DMS 273 (cell line): ENCODE data around the gene PLCH1.

ENCODE experiments used
- DNase-seq: peaks from one replicate; lab custom pipeline; 2025; ENCODE audit not compliant: unreplicated experiment; lab: John Stamatoyannopoulos, UW

The PLCH1 gene

DNA sequence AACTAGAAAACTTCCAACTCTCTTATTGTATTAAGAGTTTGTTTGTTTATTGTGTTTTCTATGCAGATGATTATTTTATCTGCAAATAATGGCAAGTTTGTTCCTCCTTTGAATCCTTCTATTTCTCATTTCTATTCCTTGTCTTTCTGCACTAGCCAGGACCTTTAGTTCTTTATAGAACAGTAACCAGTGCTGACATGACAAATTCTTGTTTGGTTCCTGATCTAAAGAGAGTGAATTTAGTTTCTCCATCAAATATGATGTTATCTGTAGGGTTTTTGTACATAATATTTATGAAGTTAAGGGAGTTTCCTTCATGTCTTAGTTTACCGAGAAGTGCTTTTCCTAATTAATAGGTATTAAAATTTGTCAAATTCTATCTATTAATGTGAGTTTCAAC, 350.6 kb downstream of the PLCH1 start:
- DNase-seq = no peak

- no peak for DNase-seq
Observed at GRCh38 chr3:155393316-155393715, 351.6 kb downstream of the PLCH1 start.

GRCh38 chr3:155392138-155392537, 352.7 kb downstream of the PLCH1 start:
- DNase-seq = no peak

DNA sequence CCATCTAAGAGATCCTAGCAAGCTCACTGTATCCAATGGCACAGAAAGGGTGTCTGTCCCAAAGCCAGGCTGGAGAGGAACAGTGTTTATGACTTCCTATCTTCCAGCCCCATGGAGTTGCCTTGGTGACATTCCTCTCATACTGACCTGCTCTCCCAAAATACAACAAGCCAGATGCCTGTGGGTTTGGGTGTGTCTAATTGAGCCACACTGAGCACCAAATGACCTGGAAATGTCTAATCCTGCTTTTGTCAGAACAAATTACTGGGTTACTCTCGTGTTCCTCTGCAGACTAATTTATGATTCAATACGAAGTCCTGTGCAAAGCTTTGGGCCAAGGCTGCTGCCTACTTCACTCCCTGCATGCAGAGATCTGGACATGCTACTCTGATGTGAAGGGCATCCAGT, 353.3 kb downstream of the PLCH1 start:
- DNase-seq = peak; percentile 42

DNA sequence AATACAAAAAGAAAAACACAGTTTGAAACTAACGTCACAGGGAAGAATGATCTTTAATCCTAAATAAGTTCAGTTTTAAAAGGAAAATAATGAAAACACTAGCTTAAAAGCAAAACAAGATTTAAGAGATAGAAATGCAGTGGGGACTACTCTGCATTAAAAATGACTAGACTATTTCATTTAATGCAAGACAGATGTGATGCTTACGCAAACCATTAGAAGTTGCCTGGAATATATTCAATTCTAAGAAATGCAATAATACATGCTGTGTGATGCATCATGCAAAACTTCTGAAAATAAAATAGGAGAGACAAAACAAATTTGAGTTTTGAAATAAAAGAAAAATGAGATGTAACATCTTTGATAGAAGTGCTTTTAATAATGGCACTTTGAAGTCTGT, 353.8 kb downstream of the PLCH1 start:
- DNase-seq = no peak

DNA sequence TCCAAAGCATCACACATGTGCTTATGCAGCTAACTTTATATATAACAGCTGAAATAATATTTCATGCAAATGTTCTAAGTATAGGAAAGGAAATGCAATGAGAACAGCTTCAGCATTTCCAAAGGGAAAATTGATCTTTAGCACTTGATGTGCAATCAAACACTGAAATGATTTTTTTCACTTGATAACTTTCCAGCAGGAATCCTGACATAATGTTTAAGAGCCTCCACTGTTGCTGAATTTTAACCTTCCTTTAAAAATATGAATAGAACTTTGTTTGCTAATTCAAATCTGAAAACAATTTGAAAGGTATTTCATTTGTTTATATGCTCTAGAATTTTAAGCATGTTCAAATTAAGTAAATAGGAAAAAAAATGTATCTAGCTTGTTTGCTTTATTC, 354.5 kb downstream of the PLCH1 start:
- no peak for DNase-seq

DNA sequence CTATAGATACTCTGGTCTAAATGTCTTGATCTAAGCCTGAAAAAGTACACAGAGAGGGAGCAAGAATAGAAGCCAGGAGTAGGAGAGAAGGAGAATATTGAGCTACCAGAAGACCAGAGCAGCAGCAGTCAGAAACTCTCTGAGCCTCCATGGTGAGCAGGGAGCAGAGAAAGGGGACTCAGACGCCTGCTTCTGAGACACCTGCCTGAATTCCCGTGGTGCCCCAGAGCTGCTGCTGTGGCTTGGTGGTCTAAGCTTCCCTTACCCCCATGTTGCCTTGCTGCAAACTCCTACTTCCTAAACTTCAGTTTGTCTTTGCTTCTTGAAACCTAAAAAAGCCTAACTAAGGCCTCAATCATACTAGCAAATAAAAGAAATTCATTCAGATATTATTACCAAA, 356.5 kb downstream of the PLCH1 start:
- DNase-seq = no peak

GRCh38 chr3:155387571-155387970, 357.3 kb downstream of the PLCH1 start:
- peak; percentile 31 for DNase-seq

DNA sequence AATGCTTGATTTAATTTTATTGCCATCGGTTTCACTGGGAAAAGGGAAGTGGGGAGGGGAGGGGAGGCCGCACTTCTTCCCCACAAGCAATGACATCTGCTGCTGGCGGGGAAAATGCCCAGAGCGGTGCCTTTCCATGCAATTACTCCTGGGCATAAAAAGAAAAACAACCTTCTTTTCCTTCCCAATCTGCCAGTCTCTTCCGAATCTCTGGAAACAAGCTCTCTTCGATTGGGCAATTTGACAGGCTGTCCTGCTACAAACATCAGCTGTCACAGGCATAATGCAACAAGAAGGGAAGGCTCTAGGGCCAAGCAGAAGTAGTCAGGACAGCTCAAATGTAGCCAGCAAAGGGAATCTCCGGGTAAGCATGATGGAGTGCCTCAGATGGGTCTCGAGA, 358.0 kb downstream of the PLCH1 start:
- DNase-seq = peak; percentile 90

- DNase-seq = peak; percentile 51
Observed at GRCh38 chr3:155385896-155386625, 358.8 kb downstream of the PLCH1 start.

DNA sequence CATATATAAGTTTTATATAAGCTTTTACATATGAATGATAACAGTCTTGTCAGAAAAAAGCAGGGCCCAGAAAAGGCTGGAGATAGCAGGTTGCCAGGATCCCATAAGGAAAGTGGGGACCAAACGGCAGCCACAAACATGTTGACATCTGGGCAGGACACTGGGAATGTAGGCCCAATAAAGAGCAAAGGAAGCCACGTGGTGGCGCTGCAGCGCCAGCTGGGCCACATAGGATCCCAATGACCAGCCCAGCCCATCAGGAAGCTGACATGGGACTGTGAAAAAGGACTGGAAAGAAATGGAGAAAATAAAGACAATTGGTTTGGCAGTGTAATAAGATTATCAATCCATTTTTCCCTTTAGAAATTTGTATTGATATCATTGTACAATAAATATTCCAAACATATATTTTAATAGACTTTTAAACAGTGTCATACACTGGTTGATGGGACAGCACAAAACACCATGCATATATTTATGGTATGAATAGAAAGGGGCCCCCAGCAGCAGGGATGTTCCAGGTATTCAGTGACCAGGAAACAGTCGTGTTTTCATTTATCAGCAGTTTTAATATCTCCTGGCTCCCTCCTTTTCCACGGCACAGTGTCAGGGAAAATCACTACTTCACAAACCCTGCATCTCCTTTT, 362.4 kb downstream of the PLCH1 start:
- peak; percentile 95 for DNase-seq

DNA sequence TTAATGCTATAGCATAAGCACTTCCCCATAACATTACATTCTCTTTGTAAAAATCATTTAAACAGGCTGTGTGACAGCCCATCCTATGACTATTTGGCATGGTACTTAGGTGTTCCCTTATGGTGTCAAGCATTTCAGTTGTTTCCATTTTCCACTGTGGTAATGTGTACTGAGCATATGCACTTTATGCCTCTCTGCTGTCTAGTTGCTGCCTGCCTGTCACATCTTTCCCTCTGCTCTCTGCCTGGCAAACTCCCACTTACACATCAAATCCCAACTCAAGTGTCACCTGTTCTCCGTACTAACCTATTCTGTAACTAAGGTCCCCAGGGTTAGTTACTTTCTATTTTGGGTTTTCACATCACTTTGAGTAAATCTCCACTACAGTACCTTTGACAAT, 367.0 kb downstream of the PLCH1 start:
- DNase-seq = no peak

DNA sequence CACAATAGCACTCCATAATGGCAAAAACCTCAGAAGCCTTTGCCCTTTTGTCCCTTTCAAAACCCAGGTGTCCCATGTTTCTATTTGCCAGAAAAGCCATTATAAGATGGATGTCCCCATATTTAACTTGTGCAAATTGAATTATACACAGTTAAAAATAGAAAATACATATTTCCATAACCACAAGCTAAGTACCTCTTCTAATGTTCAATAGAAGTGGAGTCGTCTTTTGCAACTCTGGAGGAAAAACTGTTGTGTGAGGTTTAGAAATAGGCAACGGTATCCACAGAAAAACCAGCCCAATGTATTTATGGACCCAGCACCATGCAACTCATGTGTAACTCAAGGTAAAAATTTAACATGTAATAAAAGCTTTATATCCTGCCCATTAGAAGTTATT, 367.8 kb downstream of the PLCH1 start:
- no peak for DNase-seq

GRCh38 chr3:155372281-155372680, 372.6 kb downstream of the PLCH1 start:
- DNase-seq = no peak

GRCh38 chr3:155370764-155371503, 373.9 kb downstream of the PLCH1 start:
- DNase-seq = no peak

DNA sequence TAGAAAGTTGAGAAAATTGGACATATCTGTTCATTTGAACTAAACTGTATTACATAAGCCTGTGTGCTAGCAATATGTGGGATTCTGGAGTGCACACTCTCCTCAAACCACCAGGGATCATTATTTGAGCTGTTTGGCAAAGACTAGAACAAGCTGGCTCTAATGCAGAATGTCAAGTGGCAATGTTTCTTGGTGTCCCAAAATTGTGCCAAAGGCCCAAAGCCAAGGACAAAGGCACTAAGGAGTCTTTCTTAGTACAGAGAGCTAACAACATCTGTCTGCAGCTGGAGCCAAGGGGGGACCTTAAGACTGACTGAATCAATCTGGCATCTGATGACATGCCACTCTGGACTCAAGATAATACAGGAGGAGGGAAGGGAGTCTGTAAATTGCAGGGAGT, 374.7 kb downstream of the PLCH1 start:
- peak; percentile 11 for DNase-seq

DNA sequence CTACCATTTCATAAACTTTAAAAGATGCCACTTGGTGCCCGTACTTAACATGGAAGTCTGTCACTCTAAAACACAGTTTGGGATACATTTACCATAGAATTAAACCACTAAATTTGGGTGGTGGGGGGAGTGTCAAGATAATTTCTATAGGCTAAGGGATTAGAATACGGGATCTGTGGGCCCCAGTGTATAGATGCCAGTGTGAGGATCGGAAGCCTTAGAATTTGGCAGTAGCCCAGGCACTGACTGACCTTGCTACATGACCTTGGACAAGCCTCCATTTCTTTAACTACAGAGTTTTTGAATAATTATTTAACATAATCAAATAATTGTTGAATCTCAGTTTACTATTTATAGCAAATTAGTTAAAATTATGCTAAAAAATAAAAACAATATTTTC, 375.1 kb downstream of the PLCH1 start:
- DNase-seq = no peak

DNA sequence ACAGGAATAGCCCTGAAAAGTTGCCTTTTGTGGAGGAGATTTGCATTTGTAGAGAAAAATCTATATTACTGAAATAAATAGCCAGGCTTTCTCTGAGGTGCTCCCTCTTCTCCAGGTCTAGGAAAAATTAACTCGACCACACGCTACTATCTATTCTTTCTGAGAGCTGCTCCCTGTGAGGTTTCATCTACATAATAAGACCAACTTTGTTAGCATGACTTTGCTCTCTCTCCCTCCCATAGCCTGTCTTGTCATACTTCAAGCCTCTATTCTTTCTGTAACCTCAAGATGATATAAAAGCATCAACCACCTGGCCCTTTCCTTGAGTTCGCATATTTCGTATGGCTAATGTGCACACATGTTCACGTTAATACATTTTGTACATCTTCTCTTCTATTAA, 375.6 kb downstream of the PLCH1 start:
- no peak for DNase-seq

- no peak for DNase-seq
Observed at GRCh38 chr3:155368786-155369185, 376.1 kb downstream of the PLCH1 start.

DNA sequence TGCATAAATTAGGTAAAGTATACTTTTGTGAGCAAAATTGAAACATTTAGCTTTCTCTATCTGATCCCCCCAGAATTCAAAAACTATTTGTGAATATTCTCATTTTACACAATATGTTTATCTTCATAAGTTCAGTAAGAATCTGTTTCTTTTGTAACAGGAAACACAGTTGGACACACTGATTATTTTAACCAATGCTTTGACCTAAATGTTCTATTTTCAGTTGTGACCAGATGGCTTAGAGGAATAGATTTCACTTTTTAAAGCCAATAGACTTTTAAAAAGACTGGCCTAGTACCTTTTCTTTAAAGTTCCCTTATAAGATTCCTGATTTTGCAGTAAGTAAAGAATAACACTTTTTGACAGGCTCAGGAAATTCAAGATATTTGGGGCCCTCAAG, 377.4 kb downstream of the PLCH1 start:
- DNase-seq = no peak

DNA sequence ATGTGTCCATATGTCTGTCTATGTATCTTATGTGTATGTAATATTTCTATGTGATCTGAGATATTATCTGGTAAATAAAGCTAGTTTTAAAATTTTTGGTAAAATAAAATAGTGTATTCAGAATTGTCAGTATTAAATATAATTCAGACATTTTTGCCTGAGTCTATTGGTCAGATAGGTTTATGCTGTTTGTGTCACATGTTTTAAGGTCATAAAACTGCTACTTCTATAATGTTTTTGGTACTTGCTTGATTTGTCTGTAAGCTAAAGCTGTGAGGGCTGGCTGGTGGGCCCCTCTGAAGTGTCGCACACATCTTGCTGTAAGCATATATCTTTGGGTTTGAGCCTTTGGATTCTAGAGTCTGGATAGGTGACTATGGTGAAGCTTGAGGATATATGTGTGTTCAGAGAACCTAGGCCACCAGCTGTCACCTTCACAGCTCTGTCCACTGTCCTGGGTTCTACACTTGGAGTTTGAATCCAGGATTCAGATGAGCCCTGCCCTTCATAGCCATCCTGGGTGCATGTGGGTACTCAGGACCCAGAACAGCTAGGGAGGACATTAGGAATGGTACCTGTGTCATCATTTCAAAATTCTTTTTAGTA, 379.6 kb downstream of the PLCH1 start:
- DNase-seq = no peak

DNA sequence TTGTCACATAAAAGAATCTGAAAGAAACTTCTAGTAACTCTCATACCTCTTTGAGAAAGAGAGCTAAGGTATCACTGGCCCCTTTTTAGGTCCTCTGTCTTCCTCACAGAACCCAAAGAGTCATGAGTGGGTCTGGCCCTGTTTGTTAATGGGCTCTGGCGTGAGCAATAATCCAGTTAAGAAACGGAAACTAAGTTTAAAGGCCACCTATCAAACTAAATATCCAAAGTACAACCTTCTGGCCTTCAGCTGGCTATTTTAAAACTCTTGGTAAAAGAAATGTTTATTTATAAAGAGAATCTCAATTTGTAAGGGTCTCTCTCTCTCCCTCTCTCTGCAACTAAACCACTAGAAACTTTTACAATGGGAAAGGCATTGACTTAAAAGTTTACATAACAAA, 380.4 kb downstream of the PLCH1 start:
- no peak for DNase-seq
